Breast epithelium (tissue), 4 donors: ENCODE measurements around the gene CDH26. TPM values are rescaled to one million over a fixed set of nuclear protein-coding genes. Genes with fewer than 3 reads are reported as not detected.

Source experiments
- DNase-seq, 2 donors: peaks; one replicate each; pipeline ENCODE4 v3.0.0-alpha.2; 2019; ENCODE audit warnings: low spot score in 2 of 2
- H3K27ac ChIP-seq, 2 donors: fragments of 200-600 bp; sonication (generic) in 1 of 2; one replicate each; pipeline ENCODE4 v1.5.1; 2016 to 2019; ENCODE audit warnings: mild to moderate bottlenecking in 1 of 2
- H3K27me3 ChIP-seq, 2 donors: fragments of 200-600 bp; sonication (generic) in 1 of 2; one replicate each; pipeline versions ENCODE4 v1.5.1 to v1.6.0; 2017 to 2019; ENCODE audit warnings: control low read depth in 1 of 2, mild to moderate bottlenecking in 1 of 2
- H3K36me3 ChIP-seq: fragments of 200-600 bp; one replicate; pipeline ENCODE4 v1.5.1; 2019
- H3K4me1 ChIP-seq, 2 donors: fragments of 200-600 bp; sonication (generic); one replicate each; pipeline ENCODE4 v1.5.1; 2016 to 2019; ENCODE audit warnings: control low read depth in 1 of 2
- H3K4me3 ChIP-seq, 3 donors: fragments of 200-600 bp; sonication (generic); 1 replicate in 2 of 3; 2 replicates in 1 of 3; pipeline ENCODE4 v1.5.1; 2016 to 2019; ENCODE audit warnings: mild to moderate bottlenecking in 3 of 3, moderate library complexity in 2 of 3
- H3K9me3 ChIP-seq, 2 donors: fragments of 200-600 bp; sonication (generic) in 1 of 2; one replicate each; pipeline ENCODE4 v1.5.1; 2016 to 2019; ENCODE audit warnings: control low read depth in 1 of 2
- CTCF ChIP-seq, 3 donors: fragments of 450-650 bp; IDR thresholded peaks; one replicate each; pipeline ENCODE4 v1.5.1; 2016 to 2017; ENCODE audit warnings: antibody characterized with exemption in 3 of 3, mild to moderate bottlenecking in 3 of 3, moderate library complexity in 3 of 3
- POLR2A ChIP-seq: fragments of 450-650 bp; IDR thresholded peaks from one replicate; pipeline ENCODE4 v1.6.1; 2016; ENCODE audit warnings: antibody characterized with exemption, mild to moderate bottlenecking, moderate library complexity
- POLR2AphosphoS5 ChIP-seq, 3 donors: sonication (generic); formaldehyde crosslinking; IDR thresholded peaks; one replicate each; pipeline ENCODE4 v1.6.1; 2017; ENCODE audit warnings: antibody characterized with exemption in 3 of 3
- intact Hi-C: fragments of 100-400 bp; cut with DNase I; formaldehyde crosslinking; loops from one replicate; pipeline ENCODE4 v1.15.1; 2023; ENCODE audit warnings: low total_unique reads
- total RNA-seq, 3 donors: library from RNA; depleted of rRNA; stranded (reverse); fragments of >200 nt; gene quantifications; one replicate each; pipeline ENCODE4 v1.1.0, GENCODE V29; 2016

The CDH26 gene
- total RNA-seq, 3 donors from 2014 or later, result 1.6 to 3.1 (median 2.1) TPM

- no peaks in the 10 kb centered on the region for H3K27me3 ChIP-seq
- H3K9me3 ChIP-seq, result no peaks in the 10 kb centered on the region
- no peaks in the 10 kb centered on the region for H3K36me3 ChIP-seq
- no peak overlapping the region for H3K4me3 ChIP-seq
- intact Hi-C loops, result no loop called here
- no peak for DNase-seq
- no peaks in the 10 kb centered on the region for H3K4me1 ChIP-seq
- peak overlapping the region; percentile 68 to 74 for H3K27ac ChIP-seq
- no peak for TF ChIP-seq POLR2A
- no peak for TF ChIP-seq POLR2AphosphoS5 (IDR thresholded peaks at IDR 0.05)
- no peak for TF ChIP-seq CTCF (IDR thresholded peaks at IDR 0.05)
Measured at GRCh38 chr20:59925359-59925758, 32.9 kb upstream of the CDH26 start.

- intact Hi-C loops, result no loop called here
- TF ChIP-seq POLR2AphosphoS5 (IDR thresholded peaks at IDR 0.05) (no peak), CTCF (IDR thresholded peaks at IDR 0.05) (no peak), POLR2A (no peak)
Measured at GRCh38 chr20:59925899-59926298, 32.3 kb upstream of the CDH26 start.

GRCh38 chr20:59931511-59932312, 26.5 kb upstream of the CDH26 start:
- H3K36me3 ChIP-seq, result no peaks in the 10 kb centered on the region
- intact Hi-C loops, result no loop called here

More at GRCh38 chr20:59925899-59926298, 32.3 kb upstream of the CDH26 start:
- Histone ChIP-seq H3K4me1 (no peaks in the 10 kb centered on the region), H3K27ac (peak overlapping the region; percentile 68 to 74), H3K4me3 (no peak overlapping the region), H3K27me3 (no peaks in the 10 kb centered on the region), H3K36me3 (no peaks in the 10 kb centered on the region), H3K9me3 (no peaks in the 10 kb centered on the region)
- DNase-seq, result no peak

GRCh38 chr20:59932616-59933295, 25.5 kb upstream of the CDH26 start:
- TF ChIP-seq CTCF (IDR thresholded peaks at IDR 0.05) (no peak), POLR2AphosphoS5 (IDR thresholded peaks at IDR 0.05) (no peak), POLR2A (no peak)
- Histone ChIP-seq H3K4me3 (peak overlapping the region; percentile 55 to 87 (median 85)), H3K4me1 (no peaks in the 10 kb centered on the region), H3K27ac (peak overlapping the region; percentile 89 to 93), H3K36me3 (no peaks in the 10 kb centered on the region), H3K9me3 (no peaks in the 10 kb centered on the region), H3K27me3 (no peaks in the 10 kb centered on the region)
- DNase-seq, result no peak
- intact Hi-C loops, result no loop called here

More at GRCh38 chr20:59931511-59932312, 26.5 kb upstream of the CDH26 start:
- no peak for TF ChIP-seq POLR2A
- no peak for TF ChIP-seq POLR2AphosphoS5 (IDR thresholded peaks at IDR 0.05)
- no peak for TF ChIP-seq CTCF (IDR thresholded peaks at IDR 0.05)
- H3K27ac ChIP-seq, result peak overlapping the region in 1 of 2 donors; percentile 20
- no peak for DNase-seq
- no peaks in the 10 kb centered on the region for H3K9me3 ChIP-seq
- H3K4me1 ChIP-seq, result no peaks in the 10 kb centered on the region
- H3K4me3 ChIP-seq, result no peak overlapping the region
- H3K27me3 ChIP-seq, result no peaks in the 10 kb centered on the region
